ENCODE data around the gene SLC2A4. TPM values are rescaled to one million over a fixed set of nuclear protein-coding genes. Genes with fewer than 3 reads are reported as not detected.

SLC2A4 gene
- total and polyA plus RNA-seq, 12 donors: 41.8 to 186 (median 174) TPM

- TF ChIP-seq, protein P1, sequence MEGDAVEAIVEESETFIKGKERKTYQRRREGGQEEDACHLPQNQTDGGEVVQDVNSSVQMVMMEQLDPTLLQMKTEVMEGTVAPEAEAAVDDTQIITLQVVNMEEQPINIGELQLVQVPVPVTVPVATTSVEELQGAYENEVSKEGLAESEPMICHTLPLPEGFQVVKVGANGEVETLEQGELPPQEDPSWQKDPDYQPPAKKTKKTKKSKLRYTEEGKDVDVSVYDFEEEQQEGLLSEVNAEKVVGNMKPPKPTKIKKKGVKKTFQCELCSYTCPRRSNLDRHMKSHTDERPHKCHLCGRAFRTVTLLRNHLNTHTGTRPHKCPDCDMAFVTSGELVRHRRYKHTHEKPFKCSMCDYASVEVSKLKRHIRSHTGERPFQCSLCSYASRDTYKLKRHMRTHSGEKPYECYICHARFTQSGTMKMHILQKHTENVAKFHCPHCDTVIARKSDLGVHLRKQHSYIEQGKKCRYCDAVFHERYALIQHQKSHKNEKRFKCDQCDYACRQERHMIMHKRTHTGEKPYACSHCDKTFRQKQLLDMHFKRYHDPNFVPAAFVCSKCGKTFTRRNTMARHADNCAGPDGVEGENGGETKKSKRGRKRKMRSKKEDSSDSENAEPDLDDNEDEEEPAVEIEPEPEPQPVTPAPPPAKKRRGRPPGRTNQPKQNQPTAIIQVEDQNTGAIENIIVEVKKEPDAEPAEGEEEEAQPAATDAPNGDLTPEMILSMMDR (IDR thresholded peaks at IDR 0.05): no peak
- H3K36me3 ChIP-seq: peaks cover 0 to 25% (median 15%) of the 10 kb centered on the region in 9 donors
- H3K27ac ChIP-seq: peak within 1 kb of the TSS in 3 of 10 donors; percentile 19 to 65 (median 22)
- peak within 1 kb of the TSS; percentile 35 to 61 (median 52) for H3K4me3 ChIP-seq
- H3K4me1 ChIP-seq: peaks cover 7 to 41% (median 29%) of the 10 kb centered on the region in 9 donors
- H3K9me3 ChIP-seq: no peaks in the 10 kb centered on the region
- H3K27me3 ChIP-seq: peaks cover 14 to 64% (median 51%) of the 10 kb centered on the region in 7 donors
- DNase-seq (no peak), ATAC-seq (peak in 1 of 8 donors; percentile 3)
- intact Hi-C loops (cut with DNase I): loop anchor here in 1 of 10 donors (5.0 kb wide), 1 partner anchor 45 kb away; the partner anchor contains the start of gene EIF5A
- 6% methylated on average over 59 to 64 of the region's 64 CpGs for WGBS, 2 donors
These were observed 19.2 kb upstream of the SLC2A4 start, which contains the start of gene CLDN7 for GRCh38 chr17:7262192-7262934. CLDN7 (minus strand) TSS chr17:7262478; CDS start chr17:7262043, 435 bp downstream.

- H3K36me3 ChIP-seq: peaks cover 0 to 17% (median 8%) of the 10 kb centered on the region in 9 donors
These were observed 18.4 kb upstream of the SLC2A4 start for GRCh38 chr17:7262935-7263800.

GRCh38 chr17:7263801-7264078, 17.8 kb upstream of the SLC2A4 start:
- intact Hi-C loops (cut with DNase I): loop anchor here in 1 of 10 donors (5.0 kb wide), 1 partner anchor 44 kb away; the partner anchor contains the start of gene EIF5A
- DNase-seq: no peak
- Histone ChIP-seq H3K4me1 (peaks cover 7 to 39% (median 29%) of the 10 kb centered on the region in 9 donors), H3K36me3 (peaks cover 0 to 11% (median 3%) of the 10 kb centered on the region in 9 donors), H3K27me3 (peaks cover 14 to 64% (median 56%) of the 10 kb centered on the region in 7 donors), H3K27ac (no peak overlapping the region), H3K4me3 (peak overlapping the region in 1 of 10 donors; percentile 51), H3K9me3 (no peaks in the 10 kb centered on the region)
- no peak for ATAC-seq
- 54 to 62% methylated on average over 4 of the region's 4 CpGs for WGBS, 2 donors
- TF ChIP-seq, protein P1 (IDR thresholded peaks at IDR 0.05): no peak

More at GRCh38 chr17:7262935-7263800, 18.4 kb upstream of the SLC2A4 start:
- Histone ChIP-seq H3K9me3 (no peaks in the 10 kb centered on the region), H3K4me1 (peaks cover 7 to 41% (median 29%) of the 10 kb centered on the region in 9 donors), H3K4me3 (peak overlapping the region in 8 of 10 donors; percentile 20 to 61 (median 28)), H3K27me3 (peaks cover 14 to 64% (median 56%) of the 10 kb centered on the region in 7 donors), H3K27ac (no peak overlapping the region)
- ATAC-seq (peak in 1 of 8 donors; percentile 7), DNase-seq (no peak)
- intact Hi-C loops (cut with DNase I): loop anchor here in 1 of 10 donors (5.0 kb wide), 1 partner anchor 44 kb away; the partner anchor contains the start of gene EIF5A
- TF ChIP-seq, protein P1 (IDR thresholded peaks at IDR 0.05): no peak
- 11 to 12% methylated on average over 26 of the region's 26 CpGs for WGBS, 2 donors

GRCh38 chr17:7266784-7267183, 14.7 kb upstream of the SLC2A4 start:
- H3K36me3 ChIP-seq: no peaks in the 10 kb centered on the region
- no peak overlapping the region for H3K4me3 ChIP-seq
- H3K9me3 ChIP-seq: no peaks in the 10 kb centered on the region
- ATAC-seq (no peak), DNase-seq (no peak)
- peaks cover 11 to 61% (median 45%) of the 10 kb centered on the region in 7 donors for H3K27me3 ChIP-seq
- peaks cover 2 to 20% (median 17%) of the 10 kb centered on the region in 9 donors for H3K4me1 ChIP-seq
- TF ChIP-seq, protein P1 (IDR thresholded peaks at IDR 0.05): no peak
- intact Hi-C loops (cut with DNase I): no loop called here
- H3K27ac ChIP-seq: no peak overlapping the region
- 57 to 68% methylated on average over 1 of the region's 1 CpG for WGBS, 2 donors

Measured in heart right ventricle (tissue), 16 donors.